Stomach (tissue), 4 donors: ENCODE measurements around the gene KCNAB2.

Experiments used
- POLR2A ChIP-seq, 4 donors: fragments of 450-650 bp; IDR thresholded peaks; one replicate each; pipeline ENCODE4 v1.6.1; 2016; ENCODE audit warnings: antibody characterized with exemption in 4 of 4, control low read depth in 2 of 4, mild to moderate bottlenecking in 1 of 4, moderate library complexity in 1 of 4
- TF ChIP-seq, protein P1 (sequence below), 7 experiments: fragments of 450-650 bp in 4 of 7; fragments of 200-600 bp in 3 of 7; sonication (generic) in 3 of 7; IDR thresholded peaks; one replicate each; pipeline ENCODE4 v1.5.1; 2016 to 2019; ENCODE audit warnings: antibody characterized with exemption in 7 of 7, control low read depth in 2 of 7, mild to moderate bottlenecking in 1 of 7

DNA sequence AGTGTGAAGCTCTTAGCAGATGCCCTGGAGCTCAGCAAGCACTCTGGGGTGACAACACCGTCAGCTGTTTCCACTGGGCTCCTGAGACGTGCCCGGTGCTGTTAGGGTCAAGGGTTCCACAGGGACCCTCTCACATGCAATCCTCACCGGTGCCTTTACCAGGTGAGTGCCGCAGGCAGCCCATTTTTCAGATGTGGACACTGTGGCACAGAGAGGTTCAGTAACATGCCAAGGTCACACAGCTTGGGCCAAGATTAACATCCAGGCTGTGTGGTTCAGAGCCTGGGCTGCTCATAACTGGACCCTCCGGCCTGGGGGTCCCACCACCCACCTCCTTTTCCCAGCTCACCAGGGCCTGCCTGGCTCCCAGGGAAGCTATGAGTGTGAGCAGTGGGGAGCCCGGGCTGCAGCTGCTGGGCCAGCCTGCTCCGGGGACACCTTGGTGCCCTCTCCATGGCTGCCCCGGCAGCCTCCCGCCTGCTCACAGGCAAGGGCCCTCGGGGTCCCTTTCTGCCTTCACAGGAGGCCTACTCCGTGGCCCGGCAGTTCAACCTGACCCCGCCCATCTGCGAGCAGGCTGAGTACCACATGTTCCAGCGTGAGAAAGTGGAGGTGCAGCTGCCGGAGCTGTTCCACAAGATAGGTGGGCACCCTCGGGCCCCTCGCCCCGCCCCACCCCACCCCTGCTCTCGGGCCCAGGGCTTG, 49.3 kb downstream of the KCNAB2 start:
- TF ChIP-seq, protein P1, sequence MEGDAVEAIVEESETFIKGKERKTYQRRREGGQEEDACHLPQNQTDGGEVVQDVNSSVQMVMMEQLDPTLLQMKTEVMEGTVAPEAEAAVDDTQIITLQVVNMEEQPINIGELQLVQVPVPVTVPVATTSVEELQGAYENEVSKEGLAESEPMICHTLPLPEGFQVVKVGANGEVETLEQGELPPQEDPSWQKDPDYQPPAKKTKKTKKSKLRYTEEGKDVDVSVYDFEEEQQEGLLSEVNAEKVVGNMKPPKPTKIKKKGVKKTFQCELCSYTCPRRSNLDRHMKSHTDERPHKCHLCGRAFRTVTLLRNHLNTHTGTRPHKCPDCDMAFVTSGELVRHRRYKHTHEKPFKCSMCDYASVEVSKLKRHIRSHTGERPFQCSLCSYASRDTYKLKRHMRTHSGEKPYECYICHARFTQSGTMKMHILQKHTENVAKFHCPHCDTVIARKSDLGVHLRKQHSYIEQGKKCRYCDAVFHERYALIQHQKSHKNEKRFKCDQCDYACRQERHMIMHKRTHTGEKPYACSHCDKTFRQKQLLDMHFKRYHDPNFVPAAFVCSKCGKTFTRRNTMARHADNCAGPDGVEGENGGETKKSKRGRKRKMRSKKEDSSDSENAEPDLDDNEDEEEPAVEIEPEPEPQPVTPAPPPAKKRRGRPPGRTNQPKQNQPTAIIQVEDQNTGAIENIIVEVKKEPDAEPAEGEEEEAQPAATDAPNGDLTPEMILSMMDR (IDR thresholded peaks at IDR 0.05), result no peak
- no peak for TF ChIP-seq POLR2A (IDR thresholded peaks at IDR 0.05)
